NK-92 treated with Interleukin-12 subunit alpha and Interleukin-12 subunit beta, amount 100 ng/mL, for 24 hours (cell line): ENCODE measurements around the gene NEURL1.
"Not testable (repeated sequence)": the region's sequence is repeated elsewhere in the genome, so short reads cannot be mapped to it uniquely, and the experiment has no call there.

ENCODE experiments used
- DNase-seq: peaks from one replicate; lab custom pipeline; 2025; lab: John Stamatoyannopoulos, UW

NEURL1 gene

DNA sequence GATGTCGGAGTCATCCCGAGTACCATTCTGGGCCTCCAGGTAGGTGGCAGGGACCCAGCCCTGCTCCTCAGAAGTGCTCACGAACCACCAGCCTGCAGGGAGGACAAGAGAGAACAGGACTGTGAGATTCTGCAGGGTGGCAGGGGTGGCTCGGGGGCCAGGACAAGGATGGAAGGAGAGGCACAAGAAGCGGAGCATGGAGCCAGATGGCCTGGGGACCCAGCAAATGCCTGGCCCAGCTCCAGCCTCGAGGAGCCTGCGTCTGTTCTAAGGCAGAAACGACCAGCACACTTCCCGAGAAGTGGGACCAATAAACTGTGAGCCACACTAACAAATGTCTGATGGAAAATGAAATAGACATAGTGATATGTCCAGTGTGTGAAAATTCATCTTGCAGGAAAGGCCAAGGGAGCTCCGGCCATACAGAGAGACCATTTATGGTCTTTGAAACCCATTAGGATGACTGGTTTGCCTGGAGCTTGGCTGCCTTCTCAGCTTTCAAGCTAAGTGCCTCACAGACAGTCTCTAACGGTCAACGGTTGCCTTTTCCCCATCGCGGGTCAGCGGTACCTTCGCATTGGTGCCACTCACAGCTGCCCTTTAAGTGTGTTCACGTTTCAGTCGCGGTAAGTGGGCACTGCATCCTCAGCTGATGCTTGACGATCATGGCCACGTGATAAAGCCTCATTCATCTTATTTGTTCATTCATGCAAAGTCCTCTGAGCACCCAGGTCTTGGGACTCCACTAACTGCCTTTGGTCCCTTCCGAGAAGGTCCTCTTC is 133.8 kb downstream of the NEURL1 start:
- DNase-seq = no peak

DNA sequence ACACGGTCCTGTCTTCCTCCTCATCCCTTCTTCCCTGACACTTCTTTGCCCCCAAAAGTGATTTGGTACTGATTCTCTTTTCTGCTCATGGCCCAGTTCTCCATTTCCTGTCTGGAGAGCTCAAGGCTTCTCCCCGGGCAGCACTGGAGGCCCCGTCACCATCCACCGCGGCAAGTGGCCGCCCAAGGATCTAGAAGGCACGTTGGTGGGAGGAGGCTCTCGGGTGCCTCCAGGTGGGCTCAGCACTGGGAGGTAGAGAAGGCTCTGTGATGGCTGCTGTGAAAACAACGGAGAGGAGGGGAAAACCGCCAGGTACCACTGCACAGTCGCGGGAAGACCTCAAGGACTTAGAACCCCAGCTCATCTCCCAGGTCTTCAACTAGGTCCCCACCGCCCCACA is 134.4 kb downstream of the NEURL1 start:
- no peak for DNase-seq

DNA sequence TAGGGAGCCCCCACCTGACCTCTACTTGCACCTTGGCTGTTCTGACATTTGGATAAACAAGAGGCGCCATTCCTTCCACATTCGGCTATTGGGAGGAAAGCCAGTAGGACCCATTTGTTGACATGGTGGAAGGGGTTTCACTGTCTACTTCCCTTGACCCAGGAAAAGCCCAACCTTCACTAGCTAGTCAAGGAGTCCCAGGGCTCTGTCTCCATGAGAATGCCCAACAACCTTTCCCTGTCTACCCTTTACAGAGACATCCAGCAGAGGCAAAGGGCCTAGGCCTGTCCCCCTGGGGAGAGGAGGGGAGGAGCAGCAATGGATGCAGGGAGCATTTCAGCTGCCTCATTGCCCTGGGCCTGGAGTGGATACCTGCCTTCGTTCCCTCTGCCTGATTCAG is 136.1 kb downstream of the NEURL1 start:
- DNase-seq = no peak

DNA sequence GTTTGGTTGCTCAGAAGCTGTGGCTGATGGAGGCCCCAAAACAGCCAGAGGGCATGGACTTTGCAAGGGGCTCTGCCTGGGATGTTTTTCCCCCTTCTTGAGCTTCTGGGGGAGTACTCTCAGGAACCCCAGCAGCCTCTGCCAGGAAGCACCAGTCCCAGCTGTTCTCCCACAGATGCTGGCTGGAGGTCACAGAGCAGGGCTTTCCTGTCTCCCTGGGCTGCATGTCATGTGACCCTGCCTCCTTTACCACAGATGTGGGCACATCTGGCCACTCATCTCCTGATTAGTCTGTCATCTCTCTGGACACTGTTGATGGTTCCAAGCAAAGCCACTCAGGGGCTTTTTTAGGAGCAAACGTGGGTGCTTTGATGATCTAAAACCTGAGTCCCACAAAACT is 136.7 kb downstream of the NEURL1 start:
- DNase-seq = no peak

DNA sequence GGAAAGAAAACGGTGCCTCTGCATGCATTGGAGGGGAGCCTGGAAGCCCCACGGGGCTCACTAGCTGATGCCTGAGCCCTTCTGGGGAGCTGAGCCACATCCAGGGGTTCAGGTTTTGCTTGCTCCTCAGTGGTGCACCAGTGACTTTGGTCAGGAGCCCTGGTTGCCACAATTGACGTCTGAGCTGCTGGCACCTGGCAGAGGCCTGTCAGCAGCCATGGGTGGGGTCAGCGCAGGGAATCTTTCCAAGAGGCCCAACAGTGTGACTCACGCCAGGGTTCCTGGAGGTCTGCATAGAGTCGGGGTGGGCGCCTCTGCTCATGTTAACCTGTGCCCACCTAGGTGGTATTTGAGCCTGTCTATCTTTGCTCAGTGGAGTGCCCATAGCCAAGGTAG is 138.7 kb downstream of the NEURL1 start:
- no peak for DNase-seq

DNA sequence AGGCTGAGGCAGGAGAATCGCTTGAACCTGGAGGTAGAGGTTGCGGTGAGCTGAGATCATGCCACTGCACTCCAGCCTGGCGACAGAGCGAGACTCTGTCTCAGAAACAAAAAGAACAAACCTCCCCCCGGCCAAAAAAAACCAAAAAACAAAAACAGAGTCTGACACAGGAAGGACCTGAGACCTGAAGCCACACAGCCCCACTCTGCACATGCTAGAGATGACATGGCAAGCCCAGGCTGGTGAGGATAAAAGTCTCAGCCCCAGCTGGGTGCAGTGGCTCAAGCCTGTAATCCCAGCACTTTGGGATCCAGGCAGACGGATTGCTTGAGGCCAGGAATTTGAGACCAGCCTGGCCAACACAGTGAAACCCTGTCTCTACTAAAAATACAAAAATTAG is 139.4 kb downstream of the NEURL1 start:
- DNase-seq = not testable (repeated sequence)

DNA sequence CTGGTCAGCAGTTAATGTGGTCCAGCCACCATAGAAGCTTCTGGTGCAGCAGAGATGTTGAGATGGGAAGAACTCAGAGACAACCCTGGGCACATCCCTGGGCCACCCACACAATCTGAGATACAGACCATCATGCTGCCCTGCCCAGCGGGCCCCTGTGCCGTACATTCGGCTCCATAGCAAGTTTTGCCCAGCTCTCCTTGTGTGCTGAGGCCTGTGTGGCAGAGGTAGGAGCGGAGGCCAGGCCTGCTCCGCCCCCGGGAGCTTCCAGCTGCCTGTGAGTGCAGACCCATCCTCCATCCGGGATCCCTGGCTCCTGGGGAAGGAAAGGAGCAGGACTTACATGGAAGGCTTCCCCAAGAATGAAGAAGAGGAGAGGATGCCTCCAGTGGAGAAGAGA is 140.3 kb downstream of the NEURL1 start:
- DNase-seq = no peak

DNA sequence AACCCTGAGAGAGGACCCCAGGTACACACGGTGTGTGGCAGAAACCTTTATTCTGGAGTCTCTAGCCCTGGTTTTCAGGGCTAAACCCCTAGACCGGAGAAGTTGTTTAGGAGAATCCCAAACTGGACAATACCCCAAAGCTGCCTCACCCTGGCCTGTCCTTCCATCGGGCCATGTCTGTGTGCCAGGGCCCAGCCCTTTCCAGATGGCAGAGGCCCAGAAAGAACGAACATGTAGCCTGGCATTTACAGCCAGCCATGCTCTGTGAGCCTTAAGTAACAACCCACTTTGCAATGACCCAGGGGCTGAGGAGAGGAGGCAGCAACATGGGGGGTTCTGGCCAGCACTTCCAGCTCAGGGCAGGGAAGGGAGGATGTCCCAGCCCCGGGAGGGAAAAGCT is 142.1 kb downstream of the NEURL1 start:
- no peak for DNase-seq

DNA sequence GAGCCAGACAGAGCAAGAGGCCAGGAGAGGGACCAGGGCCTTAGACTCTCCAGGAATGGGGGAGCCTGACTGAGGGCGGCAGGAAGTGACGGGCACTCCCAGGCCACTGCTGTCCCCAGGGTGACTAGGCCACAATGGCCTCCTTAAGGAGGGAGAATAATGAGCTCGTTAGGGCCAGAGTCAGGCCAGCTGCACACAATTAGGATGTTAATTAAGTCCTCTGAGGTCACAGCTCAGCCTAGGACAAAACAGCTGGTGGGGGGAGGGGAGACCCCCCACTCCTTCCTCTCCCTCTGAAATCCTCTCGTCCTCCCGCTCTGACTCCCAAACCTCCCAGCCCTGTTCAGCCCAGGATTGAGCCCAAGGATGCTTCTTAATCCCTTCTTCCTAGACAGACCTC is 143.0 kb downstream of the NEURL1 start:
- no peak for DNase-seq

DNA sequence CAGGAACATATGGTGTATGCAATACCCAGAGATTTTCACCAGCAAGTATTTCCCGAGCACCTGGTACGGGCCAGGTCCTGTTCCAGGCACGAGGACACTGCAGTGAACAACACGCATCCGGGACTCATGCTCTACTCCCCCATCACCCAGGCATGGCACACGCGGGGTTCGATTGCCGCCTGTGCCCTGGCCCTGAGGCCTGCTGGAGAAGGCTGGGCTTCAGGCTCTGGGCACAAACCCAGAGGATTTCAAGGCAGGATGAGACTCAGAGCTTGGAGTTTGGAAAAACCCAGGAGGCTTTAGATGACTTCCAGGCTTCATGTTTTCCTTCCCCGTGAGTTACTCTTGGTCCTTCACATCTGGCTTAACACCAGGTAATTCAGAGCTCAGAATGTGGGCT is 143.5 kb downstream of the NEURL1 start:
- no peak for DNase-seq

DNA sequence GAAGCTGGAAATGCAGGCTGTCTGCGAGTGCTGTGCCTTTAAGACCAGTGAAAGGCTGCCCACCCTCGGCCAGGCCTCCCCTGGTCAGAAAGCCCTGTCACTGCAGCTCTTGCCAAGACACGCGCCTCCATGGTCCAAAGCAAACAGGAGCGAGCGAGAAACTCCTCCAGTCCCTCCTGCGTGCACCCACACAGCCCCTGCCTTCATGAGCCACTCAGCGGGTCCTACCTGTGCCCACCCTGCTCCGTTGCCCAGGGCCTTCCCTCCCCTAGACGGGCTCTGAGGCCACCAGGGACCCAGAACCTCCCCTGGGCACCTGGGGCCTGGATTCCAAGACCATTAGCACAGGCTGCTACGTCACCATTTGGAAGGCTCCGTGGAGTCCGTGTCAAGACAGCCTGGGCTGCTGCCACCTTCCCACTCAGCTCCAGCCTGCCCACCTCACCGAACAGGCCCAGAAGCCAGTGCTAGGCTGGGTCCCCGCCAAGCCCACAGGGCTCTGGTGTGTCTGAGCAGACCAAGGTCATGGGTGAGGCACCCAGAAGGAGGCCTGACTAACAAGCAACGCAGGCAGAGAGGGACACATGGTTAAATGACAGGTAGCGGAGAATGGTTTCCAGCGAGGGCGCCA is 144.5 kb downstream of the NEURL1 start:
- DNase-seq = no peak

DNA sequence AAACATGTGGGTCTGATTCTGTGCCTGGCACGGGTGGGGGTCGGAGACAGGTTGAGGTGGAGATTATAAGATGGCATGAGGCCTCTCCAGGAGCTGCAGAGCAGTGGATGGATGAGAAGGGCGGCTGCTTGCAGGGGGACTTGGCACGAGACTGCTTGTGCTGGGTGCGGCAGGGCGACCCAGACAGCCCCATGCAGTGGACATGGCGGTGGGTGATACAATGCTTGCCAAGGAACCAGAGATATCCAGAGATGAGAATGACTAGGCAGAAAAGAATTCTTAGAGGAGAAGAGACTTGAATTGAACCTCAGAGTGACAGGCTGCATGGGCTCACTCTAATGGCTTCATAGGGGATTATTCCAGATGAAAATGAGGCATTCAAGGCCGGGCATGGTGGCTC is 145.4 kb downstream of the NEURL1 start:
- no peak for DNase-seq

DNA sequence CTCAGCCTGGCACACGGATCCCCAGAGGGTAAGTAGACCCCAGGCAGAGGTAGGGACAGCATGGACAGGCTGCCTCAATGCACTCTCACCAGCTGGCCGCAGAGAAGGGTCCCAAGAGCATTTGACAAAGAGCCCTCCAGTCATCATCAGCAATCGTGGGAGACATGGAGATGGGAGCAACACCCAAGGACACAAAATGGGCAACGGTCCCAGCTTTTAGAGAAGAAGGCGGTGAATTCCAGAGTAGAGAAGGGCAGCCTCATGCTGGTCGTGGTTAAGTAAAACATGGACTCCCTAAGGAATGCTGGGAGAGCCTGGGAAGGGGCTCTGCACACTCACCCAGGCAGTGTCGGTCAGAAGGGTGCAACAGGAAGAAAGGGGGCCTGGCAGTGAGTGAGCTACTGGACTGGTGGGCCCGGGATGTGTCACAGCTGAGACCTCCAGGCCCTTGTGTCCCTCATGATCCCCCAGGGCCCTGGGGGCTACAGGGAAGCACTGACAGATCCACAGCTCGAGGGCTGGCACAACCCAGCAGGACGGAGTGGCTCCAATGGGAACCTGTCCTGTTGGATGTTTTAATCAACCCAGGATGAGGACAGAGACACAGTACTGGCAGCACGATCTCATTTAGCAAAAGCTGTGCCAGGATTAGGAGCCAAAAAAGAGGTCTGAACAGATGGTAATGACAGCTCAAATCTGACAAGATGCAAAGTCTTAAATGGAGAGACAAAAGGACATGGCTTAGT is 147.1 kb downstream of the NEURL1 start:
- no peak for DNase-seq

DNA sequence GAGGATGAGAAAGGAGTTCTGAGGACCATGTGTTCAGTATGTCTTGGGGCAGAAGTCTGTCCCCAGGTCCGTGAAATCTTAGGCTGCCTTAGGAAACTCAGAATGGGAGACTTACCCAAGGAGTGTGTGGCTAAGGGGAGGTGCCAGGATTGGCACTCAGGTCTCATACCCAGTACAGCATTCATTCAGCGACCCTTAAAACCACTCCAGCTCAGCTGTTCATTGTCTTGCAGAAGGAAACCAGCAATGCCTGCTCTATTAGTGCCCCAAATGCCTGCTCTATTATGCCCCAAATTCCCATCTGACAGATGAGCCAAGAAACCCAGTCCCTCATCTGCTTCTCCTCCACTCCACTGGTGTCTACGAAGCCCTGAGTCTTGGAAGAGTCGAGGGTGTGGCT is 147.8 kb downstream of the NEURL1 start:
- no peak for DNase-seq
